Colon (tissue), 2 donors: Measurements from ENCODE around the gene FRMD6.

Source experiments
- FAIRE-seq: peaks from 2 replicates; lab custom pipeline; 2012; peaks lifted over from hg19 to GRCh38; lab: Jason Lieb, UNC
- donor health status: control.
- donor health status: control.

The FRMD6 gene

GRCh38 chr14:51780006-51780692 is 128.4 kb downstream of the FRMD6 start:
- no peak for FAIRE-seq
